CD4-positive, alpha-beta memory T cell (primary cell): ENCODE measurements around the gene PNRC1. TPM values are rescaled to one million over a fixed set of nuclear protein-coding genes. Genes with fewer than 3 reads are reported as not detected.
"Not testable (repeated sequence)": the region's sequence is repeated elsewhere in the genome, so short reads cannot be mapped to it uniquely, and the experiment has no call there.

Source experiments
- CTCF ChIA-PET: fragments of 350-600 bp; sonication (Branson Sonifier 250); formaldehyde crosslinking; loops from one replicate; lab custom pipeline; 2021; ENCODE audit warnings: inconsistent platforms; ENCODE audit not compliant: partially characterized antibody; lab: Charles Lee
- POLR2A ChIA-PET: fragments of 350-600 bp; sonication (Branson Sonifier 250); formaldehyde crosslinking; loops from one replicate; lab custom pipeline; 2021; ENCODE audit not compliant: partially characterized antibody; lab: Charles Lee
- DNase-seq, 5 donors: peaks; one replicate each; pipeline versions ENCODE4 v3.0.0 to v3.0.0-alpha.2; 2020 to 2022; ENCODE audit warnings: mixed read lengths in 1 of 5
- H3K27ac ChIP-seq: one replicate; pipeline ENCODE4 v1.7.0; 2013; ENCODE audit warnings: low read depth, low read length
- H3K27me3 ChIP-seq: 2 replicates; pipeline ENCODE4 v1.7.0; 2013; ENCODE audit warnings: mild to moderate bottlenecking, low read length, moderate library complexity; ENCODE audit not compliant: insufficient read depth
- H3K36me3 ChIP-seq: 2 replicates; pipeline ENCODE4 v1.7.0; 2013; ENCODE audit warnings: mild to moderate bottlenecking, low read length, moderate library complexity; ENCODE audit not compliant: insufficient read depth
- H3K4me1 ChIP-seq: 2 replicates; pipeline ENCODE4 v1.7.0; 2013; ENCODE audit warnings: mild to moderate bottlenecking, low read length, moderate library complexity; ENCODE audit not compliant: insufficient read depth
- H3K4me3 ChIP-seq, 2 donors: one replicate each; pipeline ENCODE4 v1.7.0; 2013; ENCODE audit warnings: low read length in 2 of 2, mild to moderate bottlenecking in 1 of 2
- H3K9me3 ChIP-seq, 2 donors: one replicate each; pipeline ENCODE4 v1.7.0; 2013; ENCODE audit warnings: low read length in 2 of 2, control low read depth in 1 of 2; ENCODE audit not compliant: control insufficient read depth in 1 of 2
- H3K27ac Mint-ChIP-seq, 7 donors: one replicate each; pipeline ENCODE4 v1.8.0; 2020 to 2021; ENCODE audit warnings: mixed read lengths in 7 of 7, mild to moderate bottlenecking in 6 of 7, inconsistent platforms in 3 of 7, moderate library complexity in 3 of 7
- H3K27me3 Mint-ChIP-seq, 2 donors: one replicate each; pipeline ENCODE4 v1.8.0; 2020 to 2021; ENCODE audit warnings: mixed read lengths in 2 of 2
- H3K36me3 Mint-ChIP-seq, 2 donors: one replicate each; pipeline ENCODE4 v1.8.0; 2020 to 2021; ENCODE audit warnings: mixed read lengths in 2 of 2, inconsistent platforms in 1 of 2, mild to moderate bottlenecking in 1 of 2
- H3K4me1 Mint-ChIP-seq, 4 donors: one replicate each; pipeline ENCODE4 v1.8.0; 2020 to 2021; ENCODE audit warnings: mixed read lengths in 4 of 4, mild to moderate bottlenecking in 1 of 4
- H3K4me3 Mint-ChIP-seq, 8 donors: one replicate each; pipeline ENCODE4 v1.8.0; 2020 to 2021; ENCODE audit warnings: mixed read lengths in 8 of 8, mild to moderate bottlenecking in 7 of 8, moderate library complexity in 6 of 8, inconsistent platforms in 3 of 8
- H3K9me3 Mint-ChIP-seq, 8 donors: one replicate each; pipeline ENCODE4 v1.8.0; 2020 to 2021; ENCODE audit warnings: mixed read lengths in 8 of 8, mild to moderate bottlenecking in 5 of 8, inconsistent platforms in 3 of 8, moderate library complexity in 1 of 8
- intact Hi-C: fragments of 100-400 bp; cut with micrococcal nuclease; formaldehyde crosslinking; loops from one replicate; pipeline ENCODE4 v1.15.1; 2023
- polyA plus RNA-seq, 2 donors: library from polyadenylated mRNA; unstranded; fragments of 300-500 nt; fragmentation: Illumina TruSeq; gene quantifications; one replicate each; pipeline ENCODE4 v1.2.3, GENCODE V29; 2021
- total RNA-seq, 2 experiments: library from RNA; stranded (reverse); gene quantifications; one replicate each; pipeline ENCODE4 v1.2.3, GENCODE V29; 2021

Gene PNRC1
- 100 to 1,000 TPM; 622 to 667 TPM for total RNA-seq
- 100 to 1,000 TPM; 390 to 516 TPM for polyA plus RNA-seq

GRCh38 chr6:89080281-89081128 lies at the start of gene PNRC1:
Gene PNRC1 (plus strand): TSS chr6:89080751. CDS start chr6:89080895, 144 bp downstream.
- Mint-ChIP-seq H3K27ac (peak within 1 kb of the TSS; percentile 96 to 100 (median 99)), H3K4me1 (peaks cover 26 to 65% (median 36%) of the 10 kb centered on the region in 4 donors), H3K4me3 (peak within 1 kb of the TSS; percentile 91 to 99 (median 94)), H3K27me3 (peaks cover 0 to 3% of the 10 kb centered on the region in 2 donors), H3K36me3 (peaks cover 32 to 52% of the 10 kb centered on the region in 2 donors), H3K9me3 (peaks cover 0 to 5% (median 0%) of the 10 kb centered on the region in 8 donors)
- ChIA-PET POLR2A (interaction anchor here (0.6 to 9.7 kb wide), 47 partner anchors 10 to 1929 kb away, joined by 3 to 157 read pairs (median 5); partner anchors contain the start of genes AKIRIN2, CASP8AP2, LYRM2 and MAP3K7), CTCF (interaction anchor here (0.7 to 5.0 kb wide), 10 partner anchors 37 to 530 kb away, joined by 3 to 38 read pairs (median 6); partner anchors contain the start of genes PM20D2 and SRSF12)
- Histone ChIP-seq H3K9me3 (no peaks in the 10 kb centered on the region), H3K36me3 (peaks cover 21% of the 10 kb centered on the region), H3K4me1 (peaks cover 45% of the 10 kb centered on the region), H3K27ac (peak within 1 kb of the TSS; percentile 99), H3K27me3 (no peaks in the 10 kb centered on the region), H3K4me3 (peak within 1 kb of the TSS; percentile 79 to 100)
- intact Hi-C loops = loop anchor here (1.0 to 10.0 kb wide), 13 partner anchors 65 to 1926 kb away; partner anchors contain the start of genes AKIRIN2, ANKRD6, BACH2 and CASP8AP2
- peak; percentile 99 to 100 (median 100) for DNase-seq

- ChIA-PET POLR2A (interaction anchor here (1.3 kb wide), 1 partner anchor 47 kb away, joined by 5 read pairs; the partner anchor contains the start of gene PNRC1), CTCF (interaction anchor here (0.7 kb wide), 1 partner anchor 279 kb away, joined by 3 read pairs; no protein-coding TSS in a partner anchor)
Observed at GRCh38 chr6:89032599-89032998, 48.0 kb upstream of the PNRC1 start.

GRCh38 chr6:89033461-89033860 lies 47.1 kb upstream of the PNRC1 start:
- H3K36me3 Mint-ChIP-seq = peaks cover 7 to 10% of the 10 kb centered on the region in 2 donors
- H3K27me3 Mint-ChIP-seq = no peaks in the 10 kb centered on the region
- ChIA-PET CTCF (interaction anchor here (0.7 kb wide), 1 partner anchor 278 kb away, joined by 3 read pairs; no protein-coding TSS in a partner anchor), POLR2A (interaction anchor here (1.3 kb wide), 1 partner anchor 46 kb away, joined by 5 read pairs; the partner anchor contains the start of gene PNRC1)
- Histone ChIP-seq H3K36me3 (no peaks in the 10 kb centered on the region), H3K9me3 (peaks cover 0 to 9% of the 10 kb centered on the region in 2 donors), H3K27ac (no peak overlapping the region), H3K27me3 (no peaks in the 10 kb centered on the region), H3K4me1 (no peaks in the 10 kb centered on the region), H3K4me3 (no peak overlapping the region)
- intact Hi-C loops = no loop called here
- no peak for DNase-seq
- no peak overlapping the region for H3K4me3 Mint-ChIP-seq
- peaks cover 0 to 3% (median 1%) of the 10 kb centered on the region in 4 donors for H3K4me1 Mint-ChIP-seq
- no peak overlapping the region for H3K27ac Mint-ChIP-seq
- H3K9me3 Mint-ChIP-seq = peaks cover under 1 to 21% (median 15%) of the 10 kb centered on the region in 8 donors

More at GRCh38 chr6:89032599-89032998, 48.0 kb upstream of the PNRC1 start:
- Mint-ChIP-seq H3K27me3 (no peaks in the 10 kb centered on the region), H3K4me1 (peaks cover 0 to 3% (median 1%) of the 10 kb centered on the region in 4 donors), H3K9me3 (peaks cover 0 to 12% (median 6%) of the 10 kb centered on the region in 8 donors), H3K36me3 (peaks cover 2 to 4% of the 10 kb centered on the region in 2 donors), H3K4me3 (no peak overlapping the region), H3K27ac (no peak overlapping the region)
- DNase-seq = no peak
- intact Hi-C loops = no loop called here
- H3K27me3 ChIP-seq = no peaks in the 10 kb centered on the region
- H3K36me3 ChIP-seq = no peaks in the 10 kb centered on the region
- H3K27ac ChIP-seq = no peak overlapping the region
- peaks cover 0 to 5% of the 10 kb centered on the region in 2 donors for H3K9me3 ChIP-seq
- H3K4me3 ChIP-seq = no peak overlapping the region
- H3K4me1 ChIP-seq = no peaks in the 10 kb centered on the region

- H3K4me3 Mint-ChIP-seq, H3K4me3 ChIP-seq, DNase-seq, POLR2A ChIA-PET, H3K4me1 Mint-ChIP-seq, H3K27ac Mint-ChIP-seq, H3K27me3 ChIP-seq, H3K27ac ChIP-seq, H3K9me3 ChIP-seq, H3K4me1 ChIP-seq, CTCF ChIA-PET, H3K36me3 ChIP-seq, intact Hi-C loops, H3K27me3 Mint-ChIP-seq: not testable (repeated sequence)
- Mint-ChIP-seq H3K9me3 (peaks cover 5 to 28% (median 22%) of the 10 kb centered on the region in 8 donors), H3K36me3 (peaks cover 12 to 16% of the 10 kb centered on the region in 2 donors)
Observed at GRCh38 chr6:89034116-89034515, 46.4 kb upstream of the PNRC1 start.

- Mint-ChIP-seq H3K4me1 (peaks cover 0 to 3% (median 1%) of the 10 kb centered on the region in 4 donors), H3K36me3 (peaks cover 12 to 16% of the 10 kb centered on the region in 2 donors), H3K4me3 (no peak overlapping the region), H3K9me3 (peaks cover 5 to 30% (median 24%) of the 10 kb centered on the region in 8 donors), H3K27me3 (no peaks in the 10 kb centered on the region), H3K27ac (no peak overlapping the region)
- no peaks in the 10 kb centered on the region for H3K36me3 ChIP-seq
- ChIA-PET POLR2A (no interaction called here), CTCF (no interaction called here)
- no peak overlapping the region for H3K27ac ChIP-seq
- H3K4me1 ChIP-seq = no peaks in the 10 kb centered on the region
- DNase-seq = no peak
- intact Hi-C loops = no loop called here
- no peaks in the 10 kb centered on the region for H3K27me3 ChIP-seq
- H3K4me3 ChIP-seq = no peak overlapping the region
- H3K9me3 ChIP-seq = peaks cover 0 to 9% of the 10 kb centered on the region in 2 donors
Observed at GRCh38 chr6:89034586-89035251, 45.8 kb upstream of the PNRC1 start.

- Mint-ChIP-seq H3K27me3 (peaks cover 2% of the 10 kb centered on the region in 2 donors), H3K9me3 (peaks cover 5 to 33% (median 25%) of the 10 kb centered on the region in 8 donors), H3K36me3 (peaks cover 12 to 16% of the 10 kb centered on the region in 2 donors), H3K4me3 (no peak overlapping the region), H3K27ac (no peak overlapping the region), H3K4me1 (peaks cover 0 to 3% (median 1%) of the 10 kb centered on the region in 4 donors)
- ChIA-PET CTCF (no interaction called here), POLR2A (interaction anchor here (1.9 kb wide), 1 partner anchor 45 kb away, joined by 6 read pairs; the partner anchor contains the start of gene PNRC1)
- Histone ChIP-seq H3K4me1 (no peaks in the 10 kb centered on the region), H3K27me3 (no peaks in the 10 kb centered on the region), H3K27ac (no peak overlapping the region), H3K9me3 (peaks cover 0 to 9% of the 10 kb centered on the region in 2 donors), H3K4me3 (no peak overlapping the region), H3K36me3 (no peaks in the 10 kb centered on the region)
- intact Hi-C loops = no loop called here
- no peak for DNase-seq
Observed at GRCh38 chr6:89035252-89036101, 45.1 kb upstream of the PNRC1 start.
